Measurements from ENCODE around the gene RPL13.
A peak's percentile ranks its signal among the peaks of the same experiment; 100 is the strongest.

RPL13 gene

DNA sequence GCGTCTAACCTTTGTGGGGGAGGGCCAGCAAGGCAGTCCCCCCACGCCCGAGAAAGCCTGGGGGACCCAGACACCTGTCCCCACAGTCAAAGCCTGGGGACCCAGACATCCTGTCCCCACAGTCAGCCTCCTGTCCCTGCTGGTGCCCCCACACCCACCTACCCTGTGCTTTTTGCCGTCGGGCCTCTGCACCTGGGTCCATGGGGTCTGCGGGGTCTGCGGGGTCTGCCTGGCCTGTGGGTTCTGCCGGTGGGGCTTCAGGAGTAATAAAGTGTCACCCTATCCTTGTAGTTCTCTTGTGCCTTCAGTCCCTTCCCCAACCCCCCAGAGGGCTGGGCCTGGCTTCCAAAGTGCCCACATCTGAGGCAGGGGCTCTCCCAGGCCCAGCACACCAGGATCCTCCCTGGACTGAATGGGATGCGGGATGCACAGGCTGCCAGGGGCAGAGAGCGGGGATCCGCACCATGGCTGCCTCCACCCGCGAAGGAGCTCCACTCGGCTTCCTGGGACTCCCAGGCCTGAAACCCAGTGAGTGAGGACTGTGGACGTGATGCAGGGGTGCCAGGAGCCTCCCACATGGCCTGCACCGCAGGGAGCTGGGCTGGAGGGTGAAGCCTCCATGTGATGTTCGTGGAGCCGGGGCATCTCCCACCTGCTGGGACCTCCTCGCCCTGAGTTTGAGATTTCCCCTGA is 36.6 kb downstream of the RPL13 start:
- DNase-seq (ENCODE audit: low read depth in 2 of 2), result no peak

DNA sequence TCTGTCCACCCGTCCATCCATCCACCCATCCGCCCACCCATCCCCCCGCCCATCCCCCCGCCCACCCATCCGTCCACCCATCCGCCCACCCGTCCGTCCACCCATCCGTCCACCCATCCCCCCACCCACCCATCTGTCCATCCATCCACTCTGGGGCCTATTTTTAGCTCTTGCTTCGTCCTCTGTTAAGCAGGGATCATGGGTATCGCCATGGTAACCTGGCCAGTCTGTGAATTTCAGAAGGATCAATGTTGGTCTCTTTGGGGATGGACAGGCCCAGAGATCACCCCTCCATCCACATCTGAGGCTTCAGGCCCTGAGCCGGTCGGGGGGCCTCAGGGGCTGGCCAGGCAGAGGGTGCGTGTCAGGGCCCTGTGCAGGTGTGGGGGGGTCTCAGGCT is 37.7 kb downstream of the RPL13 start:
- no peak for DNase-seq (ENCODE audit: low read depth in 2 of 2)

DNA sequence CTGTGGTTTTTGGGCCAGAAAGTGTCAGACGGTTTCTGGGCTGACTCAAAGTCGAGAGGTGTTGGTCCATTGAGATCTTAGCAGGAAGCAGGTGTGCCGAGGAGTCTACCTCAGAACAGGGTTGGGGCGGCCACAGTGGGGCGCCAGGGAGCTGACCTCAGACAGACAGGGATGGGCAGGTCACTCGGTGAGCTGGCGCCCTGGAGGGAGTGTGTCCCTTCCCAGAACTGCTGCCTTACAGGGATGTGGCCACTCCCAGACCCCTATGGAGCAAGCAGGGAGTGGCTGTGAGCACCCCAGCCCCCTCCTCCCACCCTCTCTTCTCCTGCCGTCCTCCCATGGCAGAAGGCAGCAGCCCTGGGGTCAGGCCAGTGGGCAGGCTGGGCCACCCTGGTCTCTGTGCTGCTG is 39.0 kb downstream of the RPL13 start:
- DNase-seq (ENCODE audit: low read depth in 2 of 2), result peak in 1 of 2 donors; percentile 26

DNA sequence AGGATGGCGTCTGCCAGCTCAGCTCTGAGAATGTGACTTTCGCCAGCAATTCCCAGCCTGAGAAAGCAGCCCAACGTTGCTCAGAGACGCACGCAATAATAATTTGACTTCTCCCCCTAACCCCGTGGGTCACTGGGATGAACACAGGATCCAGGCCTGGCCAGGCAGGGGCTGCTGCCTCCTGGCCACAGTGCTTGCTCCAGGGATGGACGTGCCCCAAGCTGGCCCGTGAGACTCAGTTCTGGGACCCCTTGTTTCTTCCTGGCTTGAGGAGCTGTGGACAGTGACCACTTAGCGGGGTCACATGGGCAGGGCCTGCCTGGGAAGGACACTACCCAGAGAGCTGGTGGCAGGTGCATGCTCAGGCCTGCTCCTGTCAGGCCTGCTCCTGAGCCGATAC is 39.4 kb downstream of the RPL13 start:
- DNase-seq (ENCODE audit: low read depth in 2 of 2), result no peak

DNA sequence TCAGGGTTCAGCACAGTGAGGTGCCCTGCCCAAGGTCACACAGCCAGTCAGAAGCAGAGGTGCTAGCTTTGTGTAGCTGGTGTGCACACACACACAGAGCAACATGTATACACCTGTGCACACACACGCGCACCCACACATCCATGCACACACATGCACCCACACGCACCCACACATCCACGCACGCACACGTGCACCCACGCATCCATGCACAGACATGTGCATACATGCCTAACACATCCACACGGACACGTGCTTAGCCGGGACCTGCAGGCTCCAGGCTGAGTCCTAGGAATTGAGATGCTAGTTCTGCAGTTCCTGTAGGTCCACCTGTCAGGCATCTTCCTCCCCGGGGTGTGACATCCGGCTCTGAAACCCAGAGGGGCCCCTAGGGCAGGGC is 39.9 kb downstream of the RPL13 start:
- DNase-seq (ENCODE audit: low read depth in 2 of 2), result no peak

DNA sequence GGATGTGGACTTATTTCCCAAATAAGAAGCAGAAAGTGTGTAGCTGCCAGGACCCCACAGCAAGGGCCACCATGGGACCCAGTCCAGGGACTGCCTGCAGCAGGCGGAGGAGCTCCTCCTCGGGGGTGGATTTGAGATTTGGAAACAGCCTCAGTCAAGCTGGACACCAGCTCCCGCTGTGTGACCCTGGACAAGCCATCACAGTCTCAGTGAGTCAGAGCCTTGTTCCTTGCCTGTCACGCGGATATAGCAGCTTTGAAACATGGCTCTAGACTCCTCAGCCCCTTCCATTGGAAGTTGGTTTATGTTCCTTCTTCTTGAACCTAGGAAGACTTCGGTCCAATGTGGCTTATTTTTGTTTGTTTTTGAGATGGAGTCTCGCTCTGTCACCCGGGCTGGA is 40.5 kb downstream of the RPL13 start:
- no peak for DNase-seq (ENCODE audit: low read depth in 2 of 2)

DNA sequence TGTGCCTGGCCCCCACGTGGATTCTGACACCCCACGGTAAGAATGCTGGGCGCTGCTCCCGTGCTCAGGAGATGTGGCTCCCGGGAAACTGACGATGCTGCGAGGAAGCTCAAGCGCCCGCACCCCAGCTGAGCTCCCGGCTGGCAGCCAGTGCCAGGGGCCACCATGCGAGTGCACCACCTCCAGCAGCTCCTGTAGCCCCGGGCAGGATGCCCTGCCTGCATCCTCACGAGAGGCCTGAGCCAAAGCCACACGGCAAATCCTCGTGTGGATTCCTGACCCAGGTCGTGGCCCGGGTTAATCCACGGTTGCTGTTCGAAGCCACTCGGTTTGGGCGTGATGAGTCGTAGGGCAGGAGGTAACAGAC is 41.4 kb downstream of the RPL13 start:
- DNase-seq (ENCODE audit: low read depth in 2 of 2), result no peak

DNA sequence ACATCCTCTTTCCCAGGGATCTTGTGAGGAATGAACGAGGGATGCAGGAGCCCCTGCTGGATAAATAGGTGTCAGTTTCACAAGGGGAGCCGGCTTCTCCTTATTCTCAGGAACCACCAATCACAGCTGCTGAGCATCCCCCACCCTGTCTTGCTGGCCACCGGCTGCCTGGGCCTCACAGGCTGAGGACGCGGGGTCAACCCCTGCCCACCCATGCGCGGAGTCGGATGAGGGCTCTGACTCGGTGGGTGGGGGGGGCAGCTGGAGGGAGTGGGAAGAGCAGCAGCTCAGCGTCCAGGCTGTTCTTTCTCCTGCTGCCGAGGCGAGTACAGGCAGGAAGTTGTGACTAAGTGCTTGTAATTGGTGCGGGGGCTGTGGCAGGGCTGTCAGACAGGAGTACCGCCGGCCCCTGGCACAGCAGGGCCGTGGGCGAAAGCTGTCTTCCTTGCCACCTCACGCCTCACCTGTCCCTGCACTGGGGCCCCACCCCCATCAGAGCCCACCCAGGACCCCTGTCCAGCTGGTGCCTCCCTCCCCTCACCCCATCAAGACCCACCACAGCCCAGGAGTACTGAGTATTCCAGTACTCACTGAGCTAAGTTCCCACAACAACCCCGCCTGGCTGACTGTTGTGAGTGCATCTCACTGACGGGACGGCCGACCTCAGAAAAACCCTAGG is 41.9 kb downstream of the RPL13 start:
- peak; percentile 43 to 59 for DNase-seq (ENCODE audit: low read depth in 2 of 2)

DNA sequence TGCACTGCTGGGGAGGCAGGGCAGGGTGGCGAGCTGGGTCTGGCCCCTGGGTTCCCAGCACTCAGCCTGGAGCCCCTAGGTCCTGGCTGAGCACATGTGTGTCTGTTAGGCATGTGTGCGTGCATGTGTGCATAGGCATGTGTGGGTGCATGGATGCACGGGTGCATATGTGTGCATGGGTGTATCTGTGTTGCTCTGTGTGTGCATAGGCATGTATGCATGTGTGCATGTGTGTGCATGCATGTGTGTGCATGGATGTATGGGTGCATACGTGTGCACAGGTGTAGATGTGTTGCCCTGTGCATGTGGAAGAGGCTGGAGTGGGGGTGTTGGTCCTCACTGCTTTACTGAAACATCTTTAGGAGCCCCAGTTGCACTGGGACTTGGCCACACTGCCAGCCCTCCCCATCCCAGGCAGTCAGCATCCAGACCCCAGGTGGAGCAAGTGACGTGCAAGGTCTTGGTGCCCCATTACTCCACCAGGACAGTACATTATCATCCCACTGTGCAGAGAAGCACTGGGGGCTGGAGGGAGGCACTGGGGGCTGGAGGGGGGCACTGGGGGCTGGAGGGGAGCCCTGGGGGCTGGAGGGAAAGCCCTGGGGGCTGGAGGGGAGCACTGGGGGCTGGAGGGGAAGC is 42.6 kb downstream of the RPL13 start:
- DNase-seq (ENCODE audit: low read depth in 2 of 2), result no peak

DNA sequence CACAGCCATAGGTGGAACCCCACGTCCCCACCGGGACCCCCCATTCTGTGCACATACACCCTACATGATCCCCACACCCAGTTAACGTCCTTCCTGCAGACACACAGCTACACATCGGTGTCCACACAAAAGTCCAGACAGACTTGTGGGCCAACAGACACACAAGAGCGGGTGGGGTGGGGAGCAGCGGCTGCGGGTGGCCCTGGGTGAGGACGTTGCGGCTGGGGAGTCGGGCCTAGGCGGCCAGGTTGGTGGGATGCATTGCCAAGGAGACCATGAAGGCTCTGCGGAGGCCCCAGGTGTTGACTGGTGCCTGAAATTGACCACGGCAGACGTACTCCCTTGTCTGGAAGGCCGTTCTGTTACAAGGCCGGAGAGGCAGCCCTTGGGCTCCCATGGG is 44.3 kb downstream of the RPL13 start:
- DNase-seq (ENCODE audit: low read depth in 2 of 2), result no peak

DNA sequence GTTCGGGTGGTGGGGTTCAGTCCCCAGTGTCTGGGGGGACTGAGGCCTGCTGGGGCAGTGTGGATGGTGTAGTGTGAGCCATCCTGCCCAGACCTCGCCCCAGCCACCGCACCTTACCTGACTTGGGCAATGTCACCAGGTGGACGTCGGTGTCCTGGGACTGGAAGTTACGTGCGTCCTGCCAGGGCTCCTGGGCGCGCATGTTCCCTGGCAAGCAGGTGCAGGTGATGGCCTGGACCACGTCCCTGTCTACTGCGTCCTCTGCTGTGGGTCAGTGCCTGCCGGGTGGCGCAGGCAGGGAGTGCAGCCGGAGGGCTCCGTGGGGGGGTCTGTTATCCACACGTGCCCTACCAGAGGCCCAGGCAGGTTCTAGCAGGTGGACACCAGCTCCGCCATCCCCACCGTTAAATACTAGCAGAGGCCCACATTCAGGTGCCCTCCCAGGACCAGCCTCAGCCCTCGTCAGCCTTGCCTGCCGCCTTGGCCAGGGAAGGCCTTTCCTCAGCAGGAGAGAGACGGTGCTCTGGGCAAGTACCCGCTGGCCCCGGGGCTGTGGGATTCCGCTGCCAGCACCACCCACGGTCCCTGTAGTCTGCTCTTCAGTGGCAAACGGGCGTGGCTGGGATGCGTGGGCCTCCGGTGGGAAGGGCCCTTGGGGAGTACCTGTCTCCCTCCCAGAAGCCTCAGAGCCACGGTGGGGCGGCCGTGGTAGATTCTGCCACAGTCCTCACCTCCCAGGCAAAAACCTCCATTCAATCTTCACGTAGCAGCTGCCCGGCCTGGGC is 44.9 kb downstream of the RPL13 start:
- DNase-seq (ENCODE audit: low read depth in 2 of 2), result no peak

DNA sequence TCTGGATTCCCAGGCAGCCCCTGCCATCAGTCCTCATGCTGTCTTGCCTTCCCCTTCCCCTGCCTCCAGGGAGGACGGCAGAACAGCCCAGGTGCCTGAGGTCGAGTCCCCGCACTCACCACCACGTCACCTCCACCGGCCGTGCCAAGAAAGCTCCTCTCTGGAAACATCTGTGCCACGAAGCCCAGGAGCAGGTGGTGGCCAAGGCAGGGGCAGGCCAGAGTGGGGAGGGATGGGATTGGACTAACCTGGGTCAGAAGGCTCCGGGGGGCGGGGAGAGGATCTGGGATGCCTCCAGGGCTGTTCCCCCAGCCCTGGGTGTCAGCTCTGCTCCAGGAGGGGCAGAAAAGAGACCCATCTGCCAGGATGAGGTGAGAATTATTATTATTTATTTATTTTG is 45.5 kb downstream of the RPL13 start:
- DNase-seq (ENCODE audit: low read depth in 2 of 2), result no peak

DNA sequence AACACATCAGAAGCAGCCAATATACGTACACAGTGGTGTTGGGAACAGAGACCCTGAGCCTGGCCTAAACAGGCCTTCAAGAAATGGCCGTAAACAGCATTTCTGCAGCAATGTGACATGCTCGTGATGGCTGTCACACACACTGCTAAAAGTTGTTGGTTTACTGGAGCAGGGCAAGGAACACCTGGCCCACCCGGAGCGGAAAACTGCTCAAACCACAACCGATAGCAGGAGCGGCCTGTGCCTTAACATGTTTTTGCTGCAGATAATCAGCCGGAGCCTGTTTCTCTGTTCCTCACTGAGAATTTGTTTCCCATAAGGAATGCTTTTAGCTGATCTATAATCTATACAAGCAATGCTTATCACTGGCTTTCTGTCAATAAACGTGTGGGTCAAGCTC is 47.0 kb downstream of the RPL13 start:
- DNase-seq (ENCODE audit: low read depth in 2 of 2), result no peak

DNA sequence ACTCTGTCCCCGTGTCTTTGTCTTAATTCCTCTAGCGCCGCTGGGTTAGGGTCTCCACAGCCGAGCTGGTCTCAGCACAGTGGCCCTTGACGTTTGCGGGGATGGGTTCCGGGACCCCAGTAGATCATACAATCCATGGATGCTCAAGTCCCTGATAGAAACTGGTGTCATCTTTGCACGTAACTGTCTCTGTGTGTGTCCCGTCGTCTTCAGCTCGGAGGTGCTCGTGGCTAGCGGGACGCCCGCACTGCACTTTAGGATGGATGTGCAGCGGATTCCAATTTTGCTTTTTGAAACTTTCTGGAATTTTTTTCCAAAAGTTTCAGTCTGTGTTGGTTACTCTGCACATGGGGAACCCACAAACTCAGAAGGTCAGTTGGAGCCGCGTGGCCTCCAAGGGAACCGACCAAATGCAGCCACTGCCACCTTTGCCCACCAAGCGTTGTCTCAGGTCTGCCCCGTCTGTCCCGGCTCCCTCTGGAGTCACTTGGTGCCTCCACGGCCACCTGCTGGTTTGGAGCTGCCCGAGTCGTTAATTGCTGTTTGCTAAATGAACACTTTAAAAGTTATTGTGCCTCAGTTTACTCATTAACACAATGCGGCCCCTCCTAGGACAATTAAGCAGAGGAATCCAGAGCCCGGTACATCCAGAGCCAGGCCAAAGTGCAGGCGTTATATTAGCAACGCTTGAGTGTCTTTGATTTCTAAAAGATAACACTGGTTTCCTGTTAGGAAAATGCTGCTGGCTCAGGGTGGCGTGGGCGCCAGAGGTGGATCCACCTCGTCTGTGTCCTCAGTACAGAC is 47.7 kb downstream of the RPL13 start:
- no peak for DNase-seq (ENCODE audit: low read depth in 2 of 2)

DNA sequence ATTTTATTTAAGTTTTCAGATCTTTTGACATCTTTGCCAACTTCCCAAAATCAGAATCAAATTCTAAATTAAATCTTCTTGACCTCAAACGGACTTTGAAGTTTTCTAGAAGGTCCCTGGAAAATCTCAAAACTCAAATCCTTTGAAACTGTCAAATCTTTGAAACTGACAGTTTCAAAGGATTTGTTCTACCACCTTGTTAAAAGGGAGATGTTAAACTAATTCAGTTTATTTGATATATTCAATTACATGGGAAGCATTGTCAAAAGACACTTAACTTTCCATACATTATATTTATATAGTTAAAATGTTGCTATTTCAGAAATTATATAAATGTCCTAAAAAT is 49.6 kb downstream of the RPL13 start:
- DNase-seq (ENCODE audit: low read depth in 2 of 2), result no peak

DNA sequence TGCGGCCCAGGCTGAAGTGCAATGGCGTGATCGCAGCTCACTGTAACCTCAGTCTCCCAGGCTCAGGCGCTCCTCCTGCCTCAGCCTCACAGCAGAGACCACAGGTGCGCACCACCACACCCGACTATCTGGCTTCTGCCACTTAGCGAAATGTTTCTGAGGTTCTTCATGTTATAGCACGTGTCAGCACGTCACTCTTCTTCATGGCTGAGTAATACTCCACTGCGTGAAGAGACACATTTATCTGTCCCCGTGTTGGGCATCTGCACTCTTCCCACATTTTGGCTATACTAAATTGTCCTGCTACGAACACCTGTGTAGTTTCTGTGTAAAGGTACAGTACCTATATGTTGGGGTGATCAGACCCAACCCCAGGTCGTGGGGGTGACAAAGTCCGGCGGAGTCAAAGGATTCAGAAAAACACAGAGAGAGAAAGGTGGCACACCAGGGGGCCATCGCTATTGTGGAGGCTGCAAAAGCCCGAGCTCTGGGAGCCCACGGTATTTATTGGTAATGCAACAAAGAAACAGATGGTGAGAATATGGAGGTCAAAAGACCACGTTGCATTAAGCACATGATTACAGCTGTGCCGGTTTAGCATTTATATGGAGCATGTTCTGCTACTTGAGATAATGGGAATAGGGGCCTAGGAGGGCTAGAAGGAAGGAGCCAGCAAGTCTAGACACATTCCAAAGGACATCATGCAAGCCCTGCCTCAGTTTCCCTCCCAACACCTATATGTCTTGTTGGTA is 52.1 kb downstream of the RPL13 start:
- DNase-seq (ENCODE audit: low read depth in 2 of 2), result no peak

DNA sequence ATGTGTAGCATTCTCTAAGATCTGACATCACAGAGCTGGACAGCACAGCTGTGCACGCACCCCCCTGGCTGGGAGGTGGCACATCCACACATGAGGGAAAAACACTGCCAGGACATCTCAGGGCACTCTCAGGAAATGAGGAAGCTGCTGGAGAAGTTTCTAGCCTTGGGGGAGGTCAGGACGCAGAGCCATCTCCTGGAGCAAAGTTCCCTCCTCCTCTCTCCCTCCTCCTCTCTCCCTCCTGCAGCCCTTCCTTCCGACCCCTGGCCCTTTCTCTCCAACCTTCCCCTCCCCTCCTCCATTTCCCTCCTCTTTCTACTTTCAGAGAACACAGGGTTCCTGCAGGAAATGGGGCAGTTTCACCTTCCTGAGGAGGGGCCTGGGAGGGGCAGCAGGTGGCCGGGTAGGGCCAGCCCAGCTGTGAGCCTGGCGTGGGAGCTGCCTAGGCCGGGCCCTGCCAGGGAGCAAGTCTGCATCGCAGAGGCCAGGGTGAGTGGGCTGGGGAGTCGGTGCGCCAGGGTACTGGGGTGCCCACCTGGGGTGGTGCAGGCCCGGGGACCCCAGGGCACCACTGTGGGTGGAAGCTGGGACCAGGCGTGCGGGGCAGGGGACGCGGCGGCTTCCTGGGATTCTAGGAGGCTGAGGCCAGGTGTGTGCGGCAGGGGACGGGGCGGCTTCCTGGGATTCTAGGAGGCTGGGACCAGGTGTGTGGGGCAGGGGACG is 52.9 kb downstream of the RPL13 start, which contains the start of gene DPEP1:
Gene DPEP1, plus strand, starts transcription at position 412 of the 723 bp plus-strand sequence. CDS start 16,769 bp downstream, outside the sequence.
- DNase-seq (ENCODE audit: low read depth in 2 of 2), result no peak

DNA sequence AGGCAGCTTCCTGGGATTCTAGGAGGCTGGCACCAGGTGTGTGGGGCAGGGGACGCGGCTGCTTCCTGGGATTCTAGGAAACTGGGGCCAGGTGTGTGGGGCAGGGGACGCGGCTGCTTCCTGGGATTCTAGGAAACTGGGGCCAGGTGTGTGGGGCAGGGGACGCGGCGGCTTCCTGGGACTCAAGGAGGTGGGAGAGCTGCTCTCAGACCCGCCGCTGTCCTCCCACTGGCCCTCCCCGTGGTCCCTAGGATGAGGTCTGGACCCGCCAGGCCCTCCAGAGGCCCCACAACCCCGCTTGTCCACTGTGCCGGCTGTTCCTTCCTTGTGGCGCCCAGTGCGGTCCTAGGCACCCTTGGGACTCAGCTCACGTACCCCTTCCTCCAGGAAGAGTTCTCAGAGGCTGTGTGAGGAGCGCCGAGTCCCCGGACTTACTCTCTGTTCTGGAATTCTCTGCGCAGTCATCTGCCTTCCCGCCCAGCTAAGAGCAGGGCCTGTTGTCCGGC is 53.5 kb downstream of the RPL13 start:
- no peak for DNase-seq (ENCODE audit: low read depth in 2 of 2)

Data from stimulated activated CD8-positive, alpha-beta memory T cell treated with anti-CD3 and anti-CD28 coated beads, Interleukin-2, amount 100 ng/mL, for 48 hours (primary cell).